GM19395 (cell line): ENCODE data around the gene CLCNKB.

ENCODE experiments used
- ATAC-seq: cut with Tn5 transposase; IDR thresholded peaks from one replicate; pipeline ENCODE4 v1.9.1; 2021; ENCODE audit warnings: mild to moderate bottlenecking, moderate library complexity; ENCODE audit not compliant: unreplicated experiment

CLCNKB gene

DNA sequence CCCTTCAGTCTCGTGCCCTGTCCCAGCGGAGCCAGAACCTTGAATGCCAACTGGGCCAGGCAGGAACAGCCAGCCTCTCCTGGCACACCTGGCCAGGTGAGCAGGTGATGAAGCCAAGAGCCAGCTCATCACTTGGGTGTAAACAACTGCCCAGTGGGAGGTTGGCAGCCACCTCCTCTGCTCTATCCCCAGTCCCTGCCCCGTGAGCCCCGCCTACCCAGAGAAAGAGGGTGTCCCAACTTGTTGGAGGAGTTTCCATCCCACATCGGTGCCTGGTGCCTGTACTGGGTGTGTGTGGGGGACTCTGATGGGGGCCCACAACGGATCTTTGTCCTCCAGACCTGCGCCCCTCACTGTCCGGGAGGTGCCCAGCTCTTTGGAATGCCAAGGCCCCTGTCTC is 47.7 kb downstream of the CLCNKB start:
- ATAC-seq: no peak

- no peak for ATAC-seq
Measured at GRCh38 chr1:16092097-16092922, 48.7 kb downstream of the CLCNKB start.

- ATAC-seq: no peak
Measured at GRCh38 chr1:16092923-16093511, 49.4 kb downstream of the CLCNKB start.

- ATAC-seq: no peak
Measured at GRCh38 chr1:16093611-16094010, 50.0 kb downstream of the CLCNKB start.

DNA sequence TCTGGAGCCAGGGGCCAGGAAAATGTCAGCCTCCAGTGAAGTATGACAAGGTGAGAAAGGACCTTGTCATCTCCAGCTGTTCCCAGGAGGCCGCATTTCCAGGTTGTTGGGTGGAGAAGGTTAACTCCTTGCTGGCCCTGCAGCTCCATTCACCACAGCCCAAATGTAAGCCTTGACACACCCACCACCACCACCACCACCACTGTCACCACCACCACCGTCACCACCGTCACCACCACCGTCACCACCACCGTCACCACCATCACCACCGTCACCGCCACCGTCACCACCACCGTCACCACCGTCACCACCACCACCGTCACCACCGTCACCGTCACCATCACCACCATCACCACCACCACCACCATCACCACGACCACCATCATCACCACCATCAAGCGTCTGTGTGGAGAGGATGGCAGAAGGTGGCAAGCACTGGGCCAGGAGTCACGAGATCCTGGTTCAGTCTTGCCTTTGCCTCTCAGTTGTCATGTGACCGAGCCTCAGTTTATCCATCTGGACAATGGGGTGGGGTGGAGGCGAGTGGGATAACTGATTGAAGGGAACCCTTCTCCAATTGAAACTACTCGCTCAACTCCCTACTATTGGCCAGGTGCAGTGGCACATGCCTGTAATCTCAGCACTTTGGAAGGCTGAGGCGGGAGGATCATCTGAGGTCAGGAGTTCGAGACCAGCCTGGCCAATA is 51.0 kb downstream of the CLCNKB start:
- ATAC-seq: no peak

DNA sequence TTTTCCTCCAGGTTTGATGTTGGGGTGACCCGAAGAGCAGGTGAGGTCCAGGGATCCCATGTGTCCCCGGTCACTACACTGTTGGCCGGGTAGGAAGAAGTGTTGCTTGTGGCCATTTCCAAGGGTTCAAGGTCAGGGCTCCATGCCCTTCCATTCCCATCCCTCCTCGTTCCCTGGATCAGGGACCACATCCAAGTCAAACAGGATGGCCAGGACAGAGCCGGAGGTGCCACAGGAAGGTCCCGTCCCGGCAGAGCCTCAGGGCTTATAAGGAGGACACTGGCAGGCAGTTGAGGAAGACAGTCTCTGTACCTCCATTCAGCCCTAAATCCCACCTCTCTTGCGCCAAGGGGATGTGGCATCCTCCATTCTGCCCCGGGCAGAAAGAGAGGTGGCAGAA is 51.9 kb downstream of the CLCNKB start:
- no peak for ATAC-seq

- ATAC-seq: no peak
Measured at GRCh38 chr1:16099412-16099811, 55.8 kb downstream of the CLCNKB start.

- no peak for ATAC-seq
Measured at GRCh38 chr1:16101623-16102022, 58.0 kb downstream of the CLCNKB start.
